ENCODE measurements around the gene OSMR.

The OSMR gene

DNA sequence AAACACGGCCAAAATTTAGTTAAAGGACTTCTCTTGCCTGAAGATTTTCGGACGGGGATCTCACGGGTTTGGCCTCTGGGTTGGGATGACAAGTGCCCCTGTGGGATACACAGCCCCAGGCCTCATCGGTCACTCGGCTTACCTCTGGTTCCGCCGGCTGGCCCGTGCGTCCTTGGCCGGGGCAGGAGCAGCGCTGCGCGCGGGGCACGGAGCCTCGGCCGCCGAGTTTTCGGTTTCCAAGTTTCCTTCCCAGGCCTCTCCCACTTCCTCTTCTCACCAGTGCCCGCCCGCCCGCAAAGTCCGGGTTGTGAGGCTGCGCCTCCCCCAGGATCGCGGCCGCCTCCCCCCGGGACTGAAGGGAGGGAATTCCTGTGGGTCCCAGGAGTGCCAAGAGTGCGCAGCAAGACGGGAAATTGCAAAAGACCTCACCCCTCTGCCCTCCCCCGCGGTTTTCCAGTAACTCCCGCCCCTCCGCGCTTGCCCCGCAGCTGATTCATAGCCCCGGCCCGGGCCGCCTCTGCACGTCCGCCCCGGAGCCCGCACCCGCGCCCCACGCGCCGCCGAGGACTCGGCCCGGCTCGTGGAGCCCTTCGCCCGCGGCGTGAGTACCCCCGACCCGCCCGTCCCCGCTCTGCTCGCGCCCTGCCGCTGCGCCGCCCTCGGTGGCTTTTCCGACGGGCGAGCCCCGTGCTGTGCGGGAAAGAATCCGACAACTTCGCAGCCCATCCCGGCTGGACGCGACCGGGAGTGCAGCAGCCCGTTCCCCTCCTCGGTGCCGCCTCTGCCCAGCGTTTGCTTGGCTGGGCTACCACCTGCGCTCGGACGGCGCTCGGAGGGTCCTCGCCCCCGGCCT lies at the start of gene OSMR:
OSMR (plus strand) TSS at position 487 of the 853 bp plus-strand sequence. CDS start 23,033 bp downstream, outside the sequence.
- TF ChIP-seq, protein P1, sequence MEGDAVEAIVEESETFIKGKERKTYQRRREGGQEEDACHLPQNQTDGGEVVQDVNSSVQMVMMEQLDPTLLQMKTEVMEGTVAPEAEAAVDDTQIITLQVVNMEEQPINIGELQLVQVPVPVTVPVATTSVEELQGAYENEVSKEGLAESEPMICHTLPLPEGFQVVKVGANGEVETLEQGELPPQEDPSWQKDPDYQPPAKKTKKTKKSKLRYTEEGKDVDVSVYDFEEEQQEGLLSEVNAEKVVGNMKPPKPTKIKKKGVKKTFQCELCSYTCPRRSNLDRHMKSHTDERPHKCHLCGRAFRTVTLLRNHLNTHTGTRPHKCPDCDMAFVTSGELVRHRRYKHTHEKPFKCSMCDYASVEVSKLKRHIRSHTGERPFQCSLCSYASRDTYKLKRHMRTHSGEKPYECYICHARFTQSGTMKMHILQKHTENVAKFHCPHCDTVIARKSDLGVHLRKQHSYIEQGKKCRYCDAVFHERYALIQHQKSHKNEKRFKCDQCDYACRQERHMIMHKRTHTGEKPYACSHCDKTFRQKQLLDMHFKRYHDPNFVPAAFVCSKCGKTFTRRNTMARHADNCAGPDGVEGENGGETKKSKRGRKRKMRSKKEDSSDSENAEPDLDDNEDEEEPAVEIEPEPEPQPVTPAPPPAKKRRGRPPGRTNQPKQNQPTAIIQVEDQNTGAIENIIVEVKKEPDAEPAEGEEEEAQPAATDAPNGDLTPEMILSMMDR (IDR thresholded peaks at IDR 0.05; ENCODE audit: low read depth, low read length, missing control alignments) = no peak
- DNase-seq (ENCODE audit: low read depth) = no peak
- no peak within 1 kb of the TSS for H3K4me3 ChIP-seq (ENCODE audit: low read depth, low read length)

DNA sequence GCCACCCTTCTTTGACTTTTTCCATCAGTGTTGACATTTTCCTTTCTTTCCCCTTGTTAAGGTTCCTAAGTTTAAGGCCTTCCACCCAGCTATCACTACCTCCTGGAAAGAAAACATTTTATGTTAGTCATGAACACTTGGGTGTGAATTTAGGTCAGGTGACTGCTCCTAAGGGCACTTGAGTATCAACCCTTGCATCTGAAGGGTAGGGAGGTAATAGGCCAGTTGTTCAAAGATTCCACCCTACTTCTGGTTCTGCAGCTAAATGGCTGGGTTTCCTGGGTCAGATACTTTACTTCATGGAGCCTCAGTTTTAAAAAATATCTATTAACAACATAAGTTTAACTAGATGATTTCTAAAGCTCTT lies 49.1 kb upstream of the OSMR start:
- TF ChIP-seq, protein P1 (IDR thresholded peaks at IDR 0.05; ENCODE audit: low read depth, low read length, missing control alignments) = no peak
- no peak for DNase-seq (ENCODE audit: low read depth)
- H3K4me3 ChIP-seq (ENCODE audit: low read depth, low read length) = no peak overlapping the region

DNA sequence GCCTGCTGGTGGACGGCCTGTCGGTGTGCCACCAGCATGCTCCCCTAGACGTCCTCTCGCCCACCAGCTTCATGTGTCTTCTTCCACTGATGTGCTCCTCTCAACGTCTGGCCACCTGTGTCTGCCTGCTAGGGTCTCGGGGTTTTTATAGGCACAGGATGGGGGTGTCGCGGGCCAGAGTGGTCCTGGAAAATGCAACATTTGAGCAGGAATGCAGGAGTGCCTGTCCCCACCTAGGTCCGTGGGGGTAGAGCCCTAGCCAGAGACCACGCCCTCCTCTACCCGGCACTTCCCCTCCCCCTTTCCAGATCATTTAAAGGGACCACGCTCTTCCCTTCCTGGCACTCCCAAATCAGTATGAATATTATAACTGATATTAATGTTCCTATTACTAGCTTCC lies 48.0 kb upstream of the OSMR start:
- TF ChIP-seq, protein P1 (IDR thresholded peaks at IDR 0.05; ENCODE audit: low read depth, low read length, missing control alignments) = no peak
- no peak for DNase-seq (ENCODE audit: low read depth)
- no peak overlapping the region for H3K4me3 ChIP-seq (ENCODE audit: low read depth, low read length)

DNA sequence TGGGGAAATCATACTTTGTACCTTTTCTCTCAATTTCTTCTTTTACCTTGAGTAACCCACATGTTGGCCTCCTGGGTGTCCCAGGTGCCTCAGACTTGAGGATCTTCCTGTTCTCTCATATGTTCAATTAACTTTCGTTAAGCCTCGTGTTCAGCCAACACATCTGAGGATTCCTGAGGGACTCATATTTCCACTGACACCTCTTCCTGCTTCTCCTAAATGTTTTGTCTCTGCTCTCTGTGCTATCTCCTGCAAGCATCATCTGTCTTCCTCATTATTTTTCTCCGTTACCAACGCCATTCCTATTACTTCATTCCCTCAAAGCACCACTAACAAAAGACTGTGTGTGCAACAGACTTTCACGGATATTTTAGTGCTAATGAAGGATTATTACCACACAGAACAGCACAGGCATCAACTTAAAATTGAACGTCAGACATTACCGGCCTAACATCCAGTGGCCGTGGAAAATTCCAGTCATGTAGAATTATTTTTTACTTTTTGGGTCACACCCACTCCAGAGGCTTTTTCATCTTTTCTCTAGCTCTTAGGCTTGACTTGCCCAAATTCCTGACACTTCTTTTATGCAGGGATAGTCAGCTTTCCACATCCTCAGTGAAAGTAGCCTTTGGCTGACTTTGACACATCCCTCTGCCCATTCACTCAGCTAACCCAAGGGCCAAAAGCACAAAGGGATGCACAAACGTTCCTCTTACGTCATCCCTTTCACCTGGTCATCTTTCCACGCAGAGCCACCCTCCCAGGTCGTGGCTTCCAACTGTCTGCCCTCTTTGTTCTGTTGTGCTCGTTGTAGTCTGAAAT lies 46.0 kb upstream of the OSMR start:
- TF ChIP-seq, protein P1 (IDR thresholded peaks at IDR 0.05; ENCODE audit: low read depth, low read length, missing control alignments) = no peak
- no peak overlapping the region for H3K4me3 ChIP-seq (ENCODE audit: low read depth, low read length)
- DNase-seq (ENCODE audit: low read depth) = no peak

DNA sequence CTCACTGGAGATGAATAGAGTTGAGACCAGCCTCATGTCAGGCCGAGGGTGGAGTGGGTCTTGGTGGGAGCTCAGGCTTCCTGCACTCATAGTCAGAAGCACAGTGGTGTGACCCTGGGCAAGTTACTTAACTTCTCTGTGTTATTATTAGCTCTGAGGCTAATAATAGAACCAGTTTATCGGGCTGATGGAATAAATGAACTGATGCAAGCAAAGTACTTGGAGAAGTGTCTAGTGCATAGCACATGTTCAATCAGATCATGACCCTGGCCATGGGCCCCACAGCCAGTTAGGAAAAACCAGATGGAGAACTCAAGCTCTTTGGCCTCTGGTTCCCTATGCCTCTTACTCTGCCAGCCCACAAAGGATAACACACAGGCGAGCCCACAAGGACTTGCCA lies 45.3 kb upstream of the OSMR start:
- H3K4me3 ChIP-seq (ENCODE audit: low read depth, low read length) = no peak overlapping the region
- no peak for DNase-seq (ENCODE audit: low read depth)
- TF ChIP-seq, protein P1 (IDR thresholded peaks at IDR 0.05; ENCODE audit: low read depth, low read length, missing control alignments) = no peak

DNA sequence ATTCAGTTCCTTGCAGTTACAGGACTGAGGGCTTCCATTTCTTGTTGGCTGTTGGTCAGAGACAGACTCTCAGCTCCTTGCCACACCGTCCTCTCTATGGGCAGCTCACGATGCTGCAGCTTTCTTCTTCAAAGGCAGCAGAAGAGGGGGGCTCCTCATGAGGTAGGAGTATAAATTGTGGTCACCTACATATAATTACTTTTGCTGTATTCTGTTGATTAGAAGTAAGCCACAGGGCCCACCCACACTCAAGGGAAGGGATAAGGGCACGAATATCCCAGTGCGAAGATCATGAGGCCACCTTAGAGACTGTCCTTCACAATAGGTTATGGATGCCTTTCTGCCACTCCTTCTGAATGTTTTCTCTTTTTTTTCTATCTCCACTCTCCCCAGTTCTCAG lies 43.7 kb upstream of the OSMR start:
- TF ChIP-seq, protein P1 (IDR thresholded peaks at IDR 0.05; ENCODE audit: low read depth, low read length, missing control alignments) = no peak
- DNase-seq (ENCODE audit: low read depth) = no peak
- H3K4me3 ChIP-seq (ENCODE audit: low read depth, low read length) = no peak overlapping the region
